ENCODE data around the gene BRD9. TPM values are rescaled to one million over a fixed set of nuclear protein-coding genes. Genes with fewer than 3 reads are reported as not detected.
"Not testable (repeated sequence)": the region's sequence is repeated elsewhere in the genome, so short reads cannot be mapped to it uniquely, and the experiment has no call there.

Gene BRD9
- total and polyA plus RNA-seq, 2 of the 4 experiments (the other 2 are of a cell fraction), result 22.0 to 43.4 TPM

- DNase-seq; H2AK9ac ChIP-seq (replicated peaks; ENCODE audit: low read depth, low read length, poor library complexity); ATAC-seq (ENCODE audit: low read depth); H4K8ac ChIP-seq (ENCODE audit: low read depth in 2 of 2, low read length in 2 of 2); H3K36me3 ChIP-seq (ENCODE audit: control insufficient read depth, insufficient read depth, low read length); H3K14ac ChIP-seq (replicated peaks; ENCODE audit: low read depth, low read length); H3K79me1 ChIP-seq (ENCODE audit: low read depth in 1 of 2, low read length in 2 of 2); H3K9me1 ChIP-seq (ENCODE audit: insufficient read depth, low read length); H4K5ac ChIP-seq (ENCODE audit: low read depth, low read length); H3K4me3 ChIP-seq (ENCODE audit: insufficient read depth, low read depth, low read length); H3K4me2 ChIP-seq (ENCODE audit: low read depth, low read length); H3K9ac ChIP-seq (ENCODE audit: low read depth, low read length); H2AFZ ChIP-seq (replicated peaks; ENCODE audit: low read length, poor library complexity); H2BK15ac ChIP-seq (ENCODE audit: low read depth, low read length); H4K20me1 ChIP-seq (ENCODE audit: insufficient read depth, low read length); H3K27ac ChIP-seq (ENCODE audit: insufficient read depth, low read length); H3K27me3 ChIP-seq (ENCODE audit: control insufficient read depth, insufficient read depth, low read length); H2BK120ac ChIP-seq (ENCODE audit: low read depth, low read length); BruUV-seq (replicated peaks); H2BK20ac ChIP-seq (ENCODE audit: low read depth, low read length); H2AK5ac ChIP-seq (ENCODE audit: low read depth, low read length); in situ Hi-C loops (cut with MboI; ENCODE audit: low sequenced_read_pairs); H3K4ac ChIP-seq (ENCODE audit: low read depth, low read length); H3K9me3 ChIP-seq (ENCODE audit: control insufficient read depth, insufficient read depth, low read length); H3K18ac ChIP-seq (ENCODE audit: low read depth, low read length); CTCF ChIA-PET; H3K56ac ChIP-seq (ENCODE audit: extremely low read depth, insufficient read depth, low read length); H2BK5ac ChIP-seq (ENCODE audit: low read depth, low read length, poor library complexity, severe bottlenecking); H3K23ac ChIP-seq (ENCODE audit: low read depth, low read length); POLR2A ChIA-PET (ENCODE audit: unreplicated experiment); H4K91ac ChIP-seq (ENCODE audit: insufficient read depth, low read depth, low read length); dilution Hi-C loops (cut with HindIII; ENCODE audit: low sequenced_read_pairs, unreplicated experiment); H3K4me1 ChIP-seq (ENCODE audit: control insufficient read depth, insufficient read depth, low read length): not testable (repeated sequence)
- WGBS, 2 experiments (ENCODE audit: extremely low coverage in 2 of 2, insufficient read length in 1 of 2), result no CpG with 5 or more reads among the region's 19 CpGs
- intact Hi-C loops (cut with micrococcal nuclease), result loop anchor here (10.0 kb wide), 1 partner anchor 93 kb away; no protein-coding TSS in a partner anchor
These were observed 64.4 kb downstream of the BRD9 start for GRCh38 chr5:828194-828593.

- H2AFZ ChIP-seq (replicated peaks; ENCODE audit: low read length, poor library complexity); H4K91ac ChIP-seq (ENCODE audit: insufficient read depth, low read depth, low read length); H3K9ac ChIP-seq (ENCODE audit: low read depth, low read length); H3K4me1 ChIP-seq (ENCODE audit: control insufficient read depth, insufficient read depth, low read length); H3K9me1 ChIP-seq (ENCODE audit: insufficient read depth, low read length); H3K36me3 ChIP-seq (ENCODE audit: control insufficient read depth, insufficient read depth, low read length); H2BK15ac ChIP-seq (ENCODE audit: low read depth, low read length); dilution Hi-C loops (cut with HindIII; ENCODE audit: low sequenced_read_pairs, unreplicated experiment); BruUV-seq (replicated peaks); H2AK5ac ChIP-seq (ENCODE audit: low read depth, low read length); H4K5ac ChIP-seq (ENCODE audit: low read depth, low read length); H3K14ac ChIP-seq (replicated peaks; ENCODE audit: low read depth, low read length); H2BK5ac ChIP-seq (ENCODE audit: low read depth, low read length, poor library complexity, severe bottlenecking); H2AK9ac ChIP-seq (replicated peaks; ENCODE audit: low read depth, low read length, poor library complexity); CTCF ChIA-PET; H3K23ac ChIP-seq (ENCODE audit: low read depth, low read length); H4K8ac ChIP-seq (ENCODE audit: low read depth in 2 of 2, low read length in 2 of 2); H2BK20ac ChIP-seq (ENCODE audit: low read depth, low read length); H3K56ac ChIP-seq (ENCODE audit: extremely low read depth, insufficient read depth, low read length); H3K18ac ChIP-seq (ENCODE audit: low read depth, low read length); H3K79me1 ChIP-seq (ENCODE audit: low read depth in 1 of 2, low read length in 2 of 2); H3K9me3 ChIP-seq (ENCODE audit: control insufficient read depth, insufficient read depth, low read length); in situ Hi-C loops (cut with MboI; ENCODE audit: low sequenced_read_pairs); ATAC-seq (ENCODE audit: low read depth); H2BK120ac ChIP-seq (ENCODE audit: low read depth, low read length); H3K27ac ChIP-seq (ENCODE audit: insufficient read depth, low read length); DNase-seq; H4K20me1 ChIP-seq (ENCODE audit: insufficient read depth, low read length); H3K4me3 ChIP-seq (ENCODE audit: insufficient read depth, low read depth, low read length); H3K4ac ChIP-seq (ENCODE audit: low read depth, low read length); H3K27me3 ChIP-seq (ENCODE audit: control insufficient read depth, insufficient read depth, low read length); POLR2A ChIA-PET (ENCODE audit: unreplicated experiment); H3K4me2 ChIP-seq (ENCODE audit: low read depth, low read length): not testable (repeated sequence)
- WGBS, 2 experiments (ENCODE audit: extremely low coverage in 2 of 2, insufficient read length in 1 of 2), result no CpG with 5 or more reads among the region's 1 CpG
- intact Hi-C loops (cut with micrococcal nuclease), result loop anchor here (10.0 kb wide), 1 partner anchor 91 kb away; no protein-coding TSS in a partner anchor
These were observed 67.1 kb downstream of the BRD9 start for GRCh38 chr5:825544-825943.

Data from IMR-90 (cell line).